CD4-positive, alpha-beta memory T cell (primary cell): ENCODE results near the gene CALML3. TPM values are rescaled to one million over a fixed set of nuclear protein-coding genes. Genes with fewer than 3 reads are reported as not detected.

Experiments used
- CTCF ChIA-PET: fragments of 350-600 bp; sonication (Branson Sonifier 250); formaldehyde crosslinking; loops from one replicate; lab custom pipeline; 2021; ENCODE audit warnings: inconsistent platforms; ENCODE audit not compliant: partially characterized antibody; lab: Charles Lee
- POLR2A ChIA-PET: fragments of 350-600 bp; sonication (Branson Sonifier 250); formaldehyde crosslinking; loops from one replicate; lab custom pipeline; 2021; ENCODE audit not compliant: partially characterized antibody; lab: Charles Lee
- DNase-seq, 5 donors: peaks; one replicate each; pipeline versions ENCODE4 v3.0.0 to v3.0.0-alpha.2; 2020 to 2022; ENCODE audit warnings: mixed read lengths in 1 of 5
- H3K27ac ChIP-seq: one replicate; pipeline ENCODE4 v1.7.0; 2013; ENCODE audit warnings: low read depth, low read length
- H3K27me3 ChIP-seq: 2 replicates; pipeline ENCODE4 v1.7.0; 2013; ENCODE audit warnings: mild to moderate bottlenecking, low read length, moderate library complexity; ENCODE audit not compliant: insufficient read depth
- H3K36me3 ChIP-seq: 2 replicates; pipeline ENCODE4 v1.7.0; 2013; ENCODE audit warnings: mild to moderate bottlenecking, low read length, moderate library complexity; ENCODE audit not compliant: insufficient read depth
- H3K4me1 ChIP-seq: 2 replicates; pipeline ENCODE4 v1.7.0; 2013; ENCODE audit warnings: mild to moderate bottlenecking, low read length, moderate library complexity; ENCODE audit not compliant: insufficient read depth
- H3K4me3 ChIP-seq, 2 donors: one replicate each; pipeline ENCODE4 v1.7.0; 2013; ENCODE audit warnings: low read length in 2 of 2, mild to moderate bottlenecking in 1 of 2
- H3K9me3 ChIP-seq, 2 donors: one replicate each; pipeline ENCODE4 v1.7.0; 2013; ENCODE audit warnings: low read length in 2 of 2, control low read depth in 1 of 2; ENCODE audit not compliant: control insufficient read depth in 1 of 2
- H3K27ac Mint-ChIP-seq, 7 donors: one replicate each; pipeline ENCODE4 v1.8.0; 2020 to 2021; ENCODE audit warnings: mixed read lengths in 7 of 7, mild to moderate bottlenecking in 6 of 7, inconsistent platforms in 3 of 7, moderate library complexity in 3 of 7
- H3K27me3 Mint-ChIP-seq, 2 donors: one replicate each; pipeline ENCODE4 v1.8.0; 2020 to 2021; ENCODE audit warnings: mixed read lengths in 2 of 2
- H3K36me3 Mint-ChIP-seq, 2 donors: one replicate each; pipeline ENCODE4 v1.8.0; 2020 to 2021; ENCODE audit warnings: mixed read lengths in 2 of 2, inconsistent platforms in 1 of 2, mild to moderate bottlenecking in 1 of 2
- H3K4me1 Mint-ChIP-seq, 4 donors: one replicate each; pipeline ENCODE4 v1.8.0; 2020 to 2021; ENCODE audit warnings: mixed read lengths in 4 of 4, mild to moderate bottlenecking in 1 of 4
- H3K4me3 Mint-ChIP-seq, 8 donors: one replicate each; pipeline ENCODE4 v1.8.0; 2020 to 2021; ENCODE audit warnings: mixed read lengths in 8 of 8, mild to moderate bottlenecking in 7 of 8, moderate library complexity in 6 of 8, inconsistent platforms in 3 of 8
- H3K9me3 Mint-ChIP-seq, 8 donors: one replicate each; pipeline ENCODE4 v1.8.0; 2020 to 2021; ENCODE audit warnings: mixed read lengths in 8 of 8, mild to moderate bottlenecking in 5 of 8, inconsistent platforms in 3 of 8, moderate library complexity in 1 of 8
- intact Hi-C: fragments of 100-400 bp; cut with micrococcal nuclease; formaldehyde crosslinking; loops from one replicate; pipeline ENCODE4 v1.15.1; 2023
- polyA plus RNA-seq, 2 donors: library from polyadenylated mRNA; unstranded; fragments of 300-500 nt; fragmentation: Illumina TruSeq; gene quantifications; one replicate each; pipeline ENCODE4 v1.2.3, GENCODE V29; 2021
- total RNA-seq, 2 experiments: library from RNA; stranded (reverse); gene quantifications; one replicate each; pipeline ENCODE4 v1.2.3, GENCODE V29; 2021

CALML3 gene
- total and polyA plus RNA-seq, 4 experiments from 2014 or later = not detected

- Mint-ChIP-seq H3K9me3 (peaks cover 0 to 20% (median 16%) of the 10 kb centered on the region in 8 donors), H3K27me3 (peaks cover 0 to 1% of the 10 kb centered on the region in 2 donors), H3K4me3 (peak overlapping the region in 1 of 8 donors; percentile 12), H3K4me1 (peaks cover 0 to 10% (median 5%) of the 10 kb centered on the region in 4 donors), H3K36me3 (peaks cover 2 to 4% of the 10 kb centered on the region in 2 donors), H3K27ac (peak overlapping the region in 3 of 7 donors; percentile 43 to 60 (median 43))
- Histone ChIP-seq H3K9me3 (no peaks in the 10 kb centered on the region), H3K4me1 (peaks cover 20% of the 10 kb centered on the region), H3K36me3 (no peaks in the 10 kb centered on the region), H3K27ac (no peak overlapping the region), H3K4me3 (no peak overlapping the region), H3K27me3 (no peaks in the 10 kb centered on the region)
- CTCF ChIA-PET = no interaction called here
- DNase-seq = no peak
- intact Hi-C loops = no loop called here
- POLR2A ChIA-PET = no interaction called here
Observed at GRCh38 chr10:5545778-5546710, 21.3 kb downstream of the CALML3 start.

- Mint-ChIP-seq H3K4me3 (no peak overlapping the region), H3K9me3 (peaks cover 0 to 13% (median 11%) of the 10 kb centered on the region in 8 donors), H3K27ac (peak overlapping the region in 1 of 7 donors; percentile 30), H3K4me1 (peaks cover 4 to 19% (median 13%) of the 10 kb centered on the region in 4 donors), H3K36me3 (peaks cover under 1 to 2% of the 10 kb centered on the region in 2 donors), H3K27me3 (peaks cover 0 to 1% of the 10 kb centered on the region in 2 donors)
- ChIA-PET CTCF (no interaction called here), POLR2A (interaction anchor here (2.2 to 3.4 kb wide), 2 partner anchors 16 to 20 kb away, joined by 11 to 17 read pairs; no protein-coding TSS in a partner anchor)
- Histone ChIP-seq H3K27ac (no peak overlapping the region), H3K27me3 (no peaks in the 10 kb centered on the region), H3K36me3 (no peaks in the 10 kb centered on the region), H3K4me1 (peaks cover 29% of the 10 kb centered on the region), H3K9me3 (no peaks in the 10 kb centered on the region), H3K4me3 (no peak overlapping the region)
- DNase-seq = no peak
- intact Hi-C loops = no loop called here
Observed at GRCh38 chr10:5546891-5547680, 22.3 kb downstream of the CALML3 start.

GRCh38 chr10:5547681-5547930, 22.8 kb downstream of the CALML3 start:
- H3K27me3 ChIP-seq = no peaks in the 10 kb centered on the region
- H3K4me3 ChIP-seq = no peak overlapping the region
- no peak overlapping the region for H3K27ac ChIP-seq
- Mint-ChIP-seq H3K27ac (peak overlapping the region in 2 of 7 donors; percentile 30 to 48), H3K27me3 (peaks cover 0 to 2% of the 10 kb centered on the region in 2 donors), H3K9me3 (peaks cover 0 to 10% (median 8%) of the 10 kb centered on the region in 8 donors), H3K4me1 (peaks cover 8 to 24% (median 18%) of the 10 kb centered on the region in 4 donors), H3K36me3 (no peaks in the 10 kb centered on the region), H3K4me3 (no peak overlapping the region)
- H3K9me3 ChIP-seq = no peaks in the 10 kb centered on the region
- H3K36me3 ChIP-seq = no peaks in the 10 kb centered on the region
- H3K4me1 ChIP-seq = peaks cover 35% of the 10 kb centered on the region
- ChIA-PET POLR2A (interaction anchor here (2.2 to 3.4 kb wide), 2 partner anchors 16 to 19 kb away, joined by 11 to 17 read pairs; no protein-coding TSS in a partner anchor), CTCF (interaction anchor here (1.8 kb wide), 1 partner anchor 75 kb away, joined by 9 read pairs; no protein-coding TSS in a partner anchor)
- intact Hi-C loops = no loop called here
- no peak for DNase-seq

- POLR2A ChIA-PET = interaction anchor here (1.0 to 3.4 kb wide), 4 partner anchors 15 to 106 kb away, joined by 3 to 17 read pairs (median 8); no protein-coding TSS in a partner anchor
- no peak overlapping the region for H3K27ac Mint-ChIP-seq
- Histone ChIP-seq H3K4me1 (peaks cover 40% of the 10 kb centered on the region), H3K36me3 (no peaks in the 10 kb centered on the region), H3K9me3 (no peaks in the 10 kb centered on the region), H3K4me3 (no peak overlapping the region), H3K27ac (no peak overlapping the region), H3K27me3 (no peaks in the 10 kb centered on the region)
- H3K27me3 Mint-ChIP-seq = peaks cover 0 to 2% of the 10 kb centered on the region in 2 donors
- no peak for DNase-seq
- H3K36me3 Mint-ChIP-seq = no peaks in the 10 kb centered on the region
- CTCF ChIA-PET = interaction anchor here (1.8 to 2.4 kb wide), 2 partner anchors 75 to 106 kb away, joined by 9 read pairs; no protein-coding TSS in a partner anchor
- no peak overlapping the region for H3K4me3 Mint-ChIP-seq
- intact Hi-C loops = loop anchor here (2.0 kb wide), 1 partner anchor 17 kb away; no protein-coding TSS in a partner anchor
- H3K4me1 Mint-ChIP-seq = peaks cover 11 to 29% (median 23%) of the 10 kb centered on the region in 4 donors
- peaks cover 0 to 10% (median 5%) of the 10 kb centered on the region in 8 donors for H3K9me3 Mint-ChIP-seq
Observed at GRCh38 chr10:5547931-5548660, 23.3 kb downstream of the CALML3 start.

GRCh38 chr10:5549462-5550249, 24.9 kb downstream of the CALML3 start:
- POLR2A ChIA-PET = interaction anchor here (0.6 to 3.4 kb wide), 5 partner anchors 11 to 107 kb away, joined by 3 to 17 read pairs (median 4); no protein-coding TSS in a partner anchor
- Mint-ChIP-seq H3K4me1 (peaks cover 14 to 39% (median 28%) of the 10 kb centered on the region in 4 donors), H3K27me3 (peaks cover 0 to 4% of the 10 kb centered on the region in 2 donors), H3K9me3 (peaks cover 0 to 4% (median 0%) of the 10 kb centered on the region in 8 donors), H3K27ac (no peak overlapping the region), H3K4me3 (no peak overlapping the region), H3K36me3 (no peaks in the 10 kb centered on the region)
- DNase-seq = no peak
- CTCF ChIA-PET = interaction anchor here (0.6 to 2.4 kb wide), 5 partner anchors 9 to 107 kb away, joined by 3 to 9 read pairs (median 3); no protein-coding TSS in a partner anchor
- H3K4me1 ChIP-seq = peaks cover 49% of the 10 kb centered on the region
- no peak overlapping the region for H3K4me3 ChIP-seq
- H3K27me3 ChIP-seq = no peaks in the 10 kb centered on the region
- H3K9me3 ChIP-seq = no peaks in the 10 kb centered on the region
- H3K27ac ChIP-seq = no peak overlapping the region
- intact Hi-C loops = loop anchor here (2.0 kb wide), 1 partner anchor 15 kb away; no protein-coding TSS in a partner anchor
- H3K36me3 ChIP-seq = no peaks in the 10 kb centered on the region

- Mint-ChIP-seq H3K9me3 (peaks cover 0 to 4% (median 0%) of the 10 kb centered on the region in 8 donors), H3K27ac (peak overlapping the region in 2 of 7 donors; percentile 13 to 81), H3K27me3 (peaks cover 0 to 4% of the 10 kb centered on the region in 2 donors), H3K4me1 (peaks cover 14 to 40% (median 30%) of the 10 kb centered on the region in 4 donors), H3K4me3 (no peak overlapping the region), H3K36me3 (no peaks in the 10 kb centered on the region)
- ChIA-PET POLR2A (interaction anchor here (3.4 kb wide), 1 partner anchor 13 kb away, joined by 17 read pairs; no protein-coding TSS in a partner anchor), CTCF (interaction anchor here (2.4 kb wide), 1 partner anchor 108 kb away, joined by 9 read pairs; no protein-coding TSS in a partner anchor)
- Histone ChIP-seq H3K27me3 (no peaks in the 10 kb centered on the region), H3K27ac (no peak overlapping the region), H3K36me3 (no peaks in the 10 kb centered on the region), H3K4me3 (no peak overlapping the region), H3K9me3 (no peaks in the 10 kb centered on the region), H3K4me1 (peaks cover 49% of the 10 kb centered on the region)
- intact Hi-C loops = no loop called here
- DNase-seq = no peak
Observed at GRCh38 chr10:5550250-5550545, 25.4 kb downstream of the CALML3 start.
